ENCODE results near the gene THPO.

Gene THPO

DNA sequence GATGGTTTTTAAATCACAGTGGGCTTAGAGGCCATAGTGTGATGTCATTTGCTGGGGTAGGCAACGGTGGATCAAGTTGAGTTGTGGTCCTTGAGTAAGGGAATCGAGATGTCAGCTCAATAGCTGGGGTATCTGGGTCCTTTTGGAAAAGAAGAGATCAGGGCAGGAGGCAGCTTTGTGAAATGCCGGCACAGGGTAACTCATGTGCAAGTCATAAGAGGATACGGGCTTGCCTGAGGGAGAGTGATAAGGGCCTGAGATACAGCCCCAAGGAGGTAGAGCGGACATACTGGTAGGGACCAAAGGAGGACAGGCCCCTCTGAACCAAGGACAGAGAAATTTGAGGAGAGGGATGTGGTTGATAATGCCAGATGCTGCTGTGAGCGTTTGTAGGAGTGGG is 44.8 kb downstream of the THPO start:
- DNase-seq (ENCODE audit: low spot score) = no peak

DNA sequence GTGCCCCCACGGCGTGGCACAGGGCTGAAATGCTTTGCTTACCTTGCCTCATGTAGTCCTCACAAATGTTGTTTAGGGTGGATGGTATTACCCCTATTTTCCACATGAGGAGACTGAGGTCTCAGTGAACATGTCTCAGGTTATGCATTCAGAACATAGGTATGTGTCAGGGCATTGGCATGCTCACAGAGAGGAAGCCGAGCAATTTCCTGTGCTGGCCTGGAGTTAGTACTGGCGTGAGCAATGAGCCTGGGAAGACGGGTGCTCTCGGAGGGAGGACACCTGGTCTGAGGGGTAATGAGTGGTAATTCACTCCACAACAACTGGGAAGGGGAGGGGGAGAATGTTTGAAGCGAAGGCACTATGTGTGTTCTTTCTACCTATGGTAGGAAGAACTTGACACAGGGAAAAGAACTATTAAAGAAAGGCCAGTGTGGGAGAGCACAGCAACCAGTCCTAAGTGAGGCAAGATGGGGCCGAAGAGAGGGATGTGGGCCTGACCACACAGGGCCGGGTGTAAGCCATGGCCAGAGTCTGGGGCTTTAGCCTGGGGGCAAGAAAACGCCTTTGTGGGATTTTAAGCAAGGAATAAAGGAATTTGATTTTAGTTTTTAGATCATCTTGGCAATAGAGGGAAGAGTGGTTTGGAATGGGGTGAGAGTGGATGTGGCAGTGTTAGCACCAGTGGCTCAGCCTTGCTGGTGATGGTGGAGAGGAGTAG is 45.5 kb downstream of the THPO start:
- DNase-seq (ENCODE audit: low spot score) = no peak

DNA sequence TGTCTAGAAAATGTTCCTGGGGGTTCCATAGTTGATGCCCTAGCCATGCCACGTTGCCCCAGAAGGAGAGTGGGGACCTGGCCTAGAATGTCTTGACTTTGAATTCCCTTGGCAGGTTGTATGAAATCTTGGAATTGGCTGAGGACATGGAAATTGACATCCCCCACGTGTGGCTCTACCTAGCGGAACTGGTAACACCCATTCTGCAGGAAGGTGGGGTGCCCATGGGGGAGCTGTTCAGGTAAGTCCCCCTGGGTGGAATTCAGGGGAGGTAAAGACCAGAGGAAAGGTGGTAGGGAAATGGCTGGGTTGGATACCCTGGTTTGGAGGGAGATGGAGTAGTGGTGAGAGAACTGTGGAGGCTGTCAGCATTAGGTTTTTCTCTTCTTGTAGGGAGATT is 49.5 kb downstream of the THPO start:
- DNase-seq (ENCODE audit: low spot score) = no peak

DNA sequence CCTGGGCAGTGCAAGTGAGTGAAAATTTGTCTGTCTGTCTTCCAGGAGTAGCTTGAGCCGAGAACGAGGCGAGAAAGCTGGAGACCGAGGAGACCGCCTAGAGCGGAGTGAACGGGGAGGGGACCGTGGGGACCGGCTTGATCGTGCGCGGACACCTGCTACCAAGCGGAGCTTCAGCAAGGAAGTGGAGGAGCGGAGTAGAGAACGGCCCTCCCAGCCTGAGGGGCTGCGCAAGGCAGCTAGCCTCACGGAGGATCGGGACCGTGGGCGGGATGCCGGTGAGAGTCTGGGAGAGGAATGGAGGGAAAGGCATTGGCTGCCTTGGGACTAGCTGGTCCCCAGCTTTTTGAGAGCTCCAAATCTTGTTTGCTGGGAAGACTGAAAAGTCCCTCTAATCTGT is 50.8 kb downstream of the THPO start:
- DNase-seq (ENCODE audit: low spot score) = no peak

DNA sequence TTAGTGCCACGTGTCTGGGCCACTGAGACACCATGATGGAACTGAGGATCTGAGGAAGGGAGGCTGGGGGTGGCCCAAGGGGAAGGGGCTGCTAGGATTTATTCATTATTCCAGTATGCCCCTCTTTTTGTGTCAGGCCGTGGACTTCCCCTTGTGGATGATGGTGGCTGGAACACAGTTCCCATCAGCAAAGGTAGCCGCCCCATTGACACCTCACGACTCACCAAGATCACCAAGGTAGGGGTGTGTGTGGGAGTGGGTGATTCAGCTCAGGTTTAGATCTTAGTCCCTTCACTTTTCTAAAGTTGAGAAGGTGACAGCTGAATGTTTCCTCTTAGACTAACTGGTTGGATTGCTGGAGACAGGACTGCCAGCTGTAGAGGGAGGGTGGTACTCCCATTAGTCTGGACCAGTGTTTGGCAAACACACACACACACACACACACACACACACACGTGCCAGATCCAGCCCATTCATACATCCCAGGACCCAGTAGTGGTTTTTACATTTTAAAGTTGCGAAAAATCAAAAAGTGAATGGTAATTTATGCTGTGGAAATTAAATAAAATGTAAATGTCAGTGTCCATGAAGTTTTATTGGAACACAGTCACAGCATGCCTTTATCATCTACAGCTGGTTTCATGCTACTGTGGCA is 52.2 kb downstream of the THPO start:
- no peak for DNase-seq (ENCODE audit: low spot score)

DNA sequence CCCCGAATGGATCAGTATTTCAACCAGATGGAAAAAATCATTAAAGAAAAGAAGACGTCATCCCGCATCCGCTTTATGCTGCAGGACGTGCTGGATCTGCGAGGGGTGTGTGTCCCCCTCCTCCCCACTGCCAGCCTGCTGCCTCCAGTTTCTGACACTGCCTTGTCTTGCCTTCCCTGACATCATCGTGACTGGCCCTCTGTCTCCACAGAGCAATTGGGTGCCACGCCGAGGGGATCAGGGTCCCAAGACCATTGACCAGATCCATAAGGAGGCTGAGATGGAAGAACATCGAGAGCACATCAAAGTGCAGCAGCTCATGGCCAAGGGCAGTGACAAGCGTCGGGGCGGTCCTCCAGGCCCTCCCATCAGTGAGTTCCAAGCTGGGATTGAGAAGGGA is 52.7 kb downstream of the THPO start:
- DNase-seq (ENCODE audit: low spot score) = no peak

DNA sequence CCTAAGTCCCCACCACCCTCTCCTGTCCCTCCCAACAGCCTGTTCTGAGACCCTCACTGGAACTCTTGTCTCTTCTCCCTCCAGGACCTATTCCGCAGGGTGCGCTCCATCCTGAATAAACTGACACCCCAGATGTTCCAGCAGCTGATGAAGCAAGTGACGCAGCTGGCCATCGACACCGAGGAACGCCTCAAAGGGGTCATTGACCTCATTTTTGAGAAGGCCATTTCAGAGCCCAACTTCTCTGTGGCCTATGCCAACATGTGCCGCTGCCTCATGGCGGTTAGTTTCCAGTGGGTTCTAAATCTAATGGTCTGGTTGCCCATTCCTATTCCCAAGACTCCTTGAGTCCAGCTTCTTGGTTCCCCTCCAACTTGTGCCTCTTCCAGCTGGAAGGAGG is 54.3 kb downstream of the THPO start:
- DNase-seq (ENCODE audit: low spot score) = no peak

DNA sequence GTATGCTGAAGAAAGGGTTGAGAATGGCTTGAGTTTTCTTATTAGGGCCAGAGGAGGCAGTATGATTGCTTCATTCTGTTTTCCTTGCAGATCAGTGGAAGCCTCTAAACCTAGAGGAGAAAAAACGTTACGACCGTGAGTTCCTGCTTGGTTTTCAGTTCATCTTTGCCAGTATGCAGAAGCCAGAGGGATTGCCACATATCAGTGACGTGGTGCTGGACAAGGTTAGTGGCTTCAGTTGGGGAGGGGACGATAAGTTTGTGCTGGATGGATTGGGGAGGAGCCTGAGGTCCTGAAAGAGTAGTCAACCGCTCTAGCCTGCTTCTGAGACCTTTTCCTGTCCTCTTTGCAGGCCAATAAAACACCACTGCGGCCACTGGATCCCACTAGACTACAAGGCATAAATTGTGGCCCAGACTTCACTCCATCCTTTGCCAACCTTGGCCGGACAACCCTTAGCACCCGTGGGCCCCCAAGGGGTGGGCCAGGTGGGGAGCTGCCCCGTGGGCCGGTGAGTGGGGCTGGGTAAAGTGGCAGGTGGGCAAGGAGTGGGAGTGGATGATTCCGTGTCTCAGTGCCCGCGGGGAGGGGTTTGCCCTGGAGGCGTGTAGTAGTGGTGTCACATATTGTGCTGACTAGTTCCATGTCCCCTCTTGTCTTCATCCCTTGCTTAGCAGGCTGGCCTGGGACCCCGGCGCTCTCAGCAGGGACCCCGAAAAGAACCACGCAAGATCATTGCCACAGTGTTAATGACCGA is 55.1 kb downstream of the THPO start:
- no peak for DNase-seq (ENCODE audit: low spot score)
